ENCODE data around the gene CLHC1.

The CLHC1 gene

GRCh38 chr2:55156984-55157383 lies 75.1 kb downstream of the CLHC1 start:
- no peak overlapping the region for H3K4me3 ChIP-seq (ENCODE audit: low read depth, low read length)
- TF ChIP-seq CTCF (IDR thresholded peaks at IDR 0.05; ENCODE audit: low read depth, low read length, missing control alignments): no peak
- no peak for DNase-seq (ENCODE audit: low read depth)
- in situ Hi-C loops (cut with HindIII; ENCODE audit: low sequenced_read_pairs): no loop called here

- no peak for TF ChIP-seq CTCF (IDR thresholded peaks at IDR 0.05; ENCODE audit: low read depth, low read length, missing control alignments)
- no peak overlapping the region for H3K4me3 ChIP-seq (ENCODE audit: low read depth, low read length)
- peak; percentile 67 for DNase-seq (ENCODE audit: low read depth)
- in situ Hi-C loops (cut with HindIII; ENCODE audit: low sequenced_read_pairs): no loop called here
Observed at GRCh38 chr2:55156326-55156725, 75.8 kb downstream of the CLHC1 start.

DNA sequence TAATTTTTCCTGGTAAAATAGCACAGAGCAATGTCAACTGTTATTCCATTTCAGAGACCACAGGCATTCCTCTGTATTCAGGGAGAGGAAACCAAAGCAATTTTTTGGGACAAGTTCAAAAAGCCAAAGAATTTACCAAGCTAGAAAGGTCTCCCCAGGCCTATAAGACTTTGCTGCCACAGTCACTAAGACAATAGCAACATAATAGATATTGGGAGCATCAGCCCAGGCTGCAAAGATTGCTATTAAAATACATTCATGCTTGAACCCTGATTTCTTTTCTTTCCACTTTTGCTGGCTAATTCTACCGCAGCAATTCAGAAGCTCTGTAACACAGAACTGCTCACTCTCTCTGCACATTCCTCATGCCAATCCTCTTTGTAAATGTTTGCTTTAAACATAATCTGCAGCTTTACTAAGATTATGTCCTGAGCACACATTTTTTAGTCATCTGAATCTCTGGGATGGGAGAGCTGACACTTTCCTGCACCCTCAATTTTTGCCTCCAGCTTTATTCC lies 76.3 kb downstream of the CLHC1 start:
- DNase-seq (ENCODE audit: low read depth): peak; percentile 86
- no peak overlapping the region for H3K4me3 ChIP-seq (ENCODE audit: low read depth, low read length)
- in situ Hi-C loops (cut with HindIII; ENCODE audit: low sequenced_read_pairs): no loop called here
- TF ChIP-seq CTCF (IDR thresholded peaks at IDR 0.05; ENCODE audit: low read depth, low read length, missing control alignments): no peak

GRCh38 chr2:55155206-55155605 lies 76.9 kb downstream of the CLHC1 start:
- no peak overlapping the region for H3K4me3 ChIP-seq (ENCODE audit: low read depth, low read length)
- TF ChIP-seq CTCF (IDR thresholded peaks at IDR 0.05; ENCODE audit: low read depth, low read length, missing control alignments): no peak
- DNase-seq (ENCODE audit: low read depth): no peak
- in situ Hi-C loops (cut with HindIII; ENCODE audit: low sequenced_read_pairs): no loop called here

DNA sequence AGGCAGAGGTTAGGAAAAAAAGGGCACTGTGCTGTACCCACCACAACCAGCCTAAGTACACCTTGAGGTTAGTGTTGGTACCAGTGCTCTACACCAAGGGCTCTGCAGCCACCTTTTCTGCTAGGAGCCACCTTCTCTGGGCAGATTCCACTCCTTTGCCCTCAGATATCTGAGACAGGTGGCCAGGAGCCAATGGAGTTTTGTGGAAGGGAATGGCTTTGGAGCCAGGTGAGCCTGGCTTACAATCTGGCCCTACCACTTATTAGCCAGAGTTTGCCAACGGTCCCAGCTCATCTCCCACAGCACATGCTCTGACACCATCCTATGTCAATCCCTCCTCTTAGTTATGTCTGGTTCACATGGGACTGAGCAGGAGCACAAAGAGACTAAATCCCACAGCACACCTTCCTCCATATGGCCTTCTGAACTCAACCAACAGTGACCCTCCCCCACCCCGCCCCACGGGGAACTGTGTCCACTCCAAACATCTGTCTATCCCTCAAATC lies 77.5 kb downstream of the CLHC1 start:
- in situ Hi-C loops (cut with HindIII; ENCODE audit: low sequenced_read_pairs): no loop called here
- H3K4me3 ChIP-seq (ENCODE audit: low read depth, low read length): no peak overlapping the region
- no peak for DNase-seq (ENCODE audit: low read depth)
- no peak for TF ChIP-seq CTCF (IDR thresholded peaks at IDR 0.05; ENCODE audit: low read depth, low read length, missing control alignments)

GRCh38 chr2:55153584-55154299 lies 78.4 kb downstream of the CLHC1 start:
- no peak for TF ChIP-seq CTCF (IDR thresholded peaks at IDR 0.05; ENCODE audit: low read depth, low read length, missing control alignments)
- in situ Hi-C loops (cut with HindIII; ENCODE audit: low sequenced_read_pairs): no loop called here
- no peak overlapping the region for H3K4me3 ChIP-seq (ENCODE audit: low read depth, low read length)
- DNase-seq (ENCODE audit: low read depth): no peak
